SK-N-SH treated with all-trans-retinoic acid at 6 μM for 48 hours (cell line): ENCODE results near the gene RABGAP1L.

Experiments
- ATAC-seq: fragments of 200-7000 bp; cut with Tn5 transposase; 3 replicates; pipeline ENCODE4 v1.9.1; 2020; ENCODE audit warnings: mild to moderate bottlenecking, moderate library complexity
- ARNTL ChIP-seq: fragments of 450-650 bp; formaldehyde crosslinking; IDR thresholded peaks from 2 replicates; pipeline ENCODE4 v1.5.0; 2020; ENCODE audit warnings: low read depth, mild to moderate bottlenecking, moderate library complexity, borderline replicate concordance
- BACH2 ChIP-seq: fragments of 250-450 bp; sonication (Bioruptor Pico); IDR thresholded peaks from 2 replicates; pipeline ENCODE4 v1.9.0; 2021; ENCODE audit warnings: mild to moderate bottlenecking, borderline replicate concordance
- CSDC2 ChIP-seq: fragments of 250-450 bp; sonication (Bioruptor Pico); IDR thresholded peaks from 2 replicates; pipeline ENCODE4 v1.5.0; 2020; ENCODE audit warnings: mild to moderate bottlenecking, moderate library complexity
- ESRRG ChIP-seq: fragments of 250-450 bp; sonication (Bioruptor Pico); IDR thresholded peaks from 2 replicates; pipeline ENCODE4 v1.6.1; 2021; ENCODE audit warnings: mild to moderate bottlenecking
- GLIS3 ChIP-seq: fragments of 250-450 bp; sonication (Bioruptor Pico); IDR thresholded peaks from 2 replicates; pipeline ENCODE4 v1.5.0; 2020; ENCODE audit warnings: mild to moderate bottlenecking, moderate library complexity
- ISL1 ChIP-seq: fragments of 250-450 bp; sonication (Bioruptor Pico); IDR thresholded peaks from 2 replicates; pipeline ENCODE4 v2.1.2; 2022; ENCODE audit warnings: mild to moderate bottlenecking, moderate library complexity
- OSR1 ChIP-seq: fragments of 250-450 bp; sonication (Bioruptor Pico); IDR thresholded peaks from 2 replicates; pipeline ENCODE4 v1.8.0; 2022; ENCODE audit warnings: moderate library complexity, mild to moderate bottlenecking, inconsistent platforms
- PPARA ChIP-seq: fragments of 250-450 bp; sonication (Bioruptor Pico); IDR thresholded peaks from 2 replicates; pipeline ENCODE4 v1.5.0; 2020; ENCODE audit warnings: mild to moderate bottlenecking, borderline replicate concordance
- RARB ChIP-seq: fragments of 250-450 bp; sonication (Bioruptor Pico); IDR thresholded peaks from 2 replicates; pipeline ENCODE4 v1.8.0; 2021; ENCODE audit warnings: mild to moderate bottlenecking, moderate library complexity
- SNAI2 ChIP-seq: fragments of 250-450 bp; sonication (Bioruptor Pico); IDR thresholded peaks from 2 replicates; pipeline ENCODE4 v1.5.0; 2020; ENCODE audit warnings: mild to moderate bottlenecking, moderate library complexity
- TCF4 ChIP-seq: fragments of 250-450 bp; sonication (Bioruptor Pico); IDR thresholded peaks from 2 replicates; pipeline ENCODE4 v1.8.0; 2021; ENCODE audit warnings: mild to moderate bottlenecking, moderate library complexity, borderline replicate concordance
- TOX ChIP-seq: fragments of 250-450 bp; sonication (Bioruptor Pico); IDR thresholded peaks from 2 replicates; pipeline ENCODE4 v1.8.0; 2021; ENCODE audit warnings: mild to moderate bottlenecking, moderate library complexity, borderline replicate concordance
- ZC3H10 ChIP-seq: fragments of 250-450 bp; sonication (Bioruptor Pico); IDR thresholded peaks from 2 replicates; pipeline ENCODE4 v1.5.1; 2021; ENCODE audit warnings: mild to moderate bottlenecking, moderate library complexity
- ZFP3 ChIP-seq: fragments of 250-450 bp; sonication (Bioruptor Pico); IDR thresholded peaks from 2 replicates; pipeline ENCODE4 v1.5.0; 2020; ENCODE audit warnings: mild to moderate bottlenecking, moderate library complexity
- ZFP30 ChIP-seq: fragments of 450-650 bp; formaldehyde crosslinking; IDR thresholded peaks from 2 replicates; pipeline ENCODE4 v1.5.0; 2022; ENCODE audit warnings: mild to moderate bottlenecking, moderate library complexity
- ZNF565 ChIP-seq: fragments of 450-650 bp; formaldehyde crosslinking; conservative IDR thresholded peaks from 2 replicates; pipeline ENCODE4 v1.5.0; 2020; ENCODE audit warnings: low read depth, mild to moderate bottlenecking, moderate library complexity
- ZNF70 ChIP-seq: fragments of 450-650 bp; formaldehyde crosslinking; IDR thresholded peaks from 2 replicates; pipeline ENCODE4 v1.5.0; 2020; ENCODE audit warnings: mild to moderate bottlenecking, moderate library complexity
- ZNF8 ChIP-seq: fragments of 450-650 bp; formaldehyde crosslinking; IDR thresholded peaks from 2 replicates; pipeline ENCODE4 v1.5.0; 2020; ENCODE audit warnings: mild to moderate bottlenecking, moderate library complexity
- TF ChIP-seq, protein P1 (sequence below): fragments of 250-450 bp; sonication (Bioruptor Pico); IDR thresholded peaks from 2 replicates; pipeline ENCODE4 v1.5.1; 2021; ENCODE audit warnings: mild to moderate bottlenecking, moderate library complexity
- TF ChIP-seq, protein P2 (sequence below): fragments of 250-450 bp; sonication (Bioruptor Pico); IDR thresholded peaks from 2 replicates; pipeline ENCODE4 v1.5.1; 2020; ENCODE audit warnings: low read depth, mild to moderate bottlenecking, moderate library complexity
- TF ChIP-seq, protein P3 (sequence below): fragments of 250-450 bp; sonication (Bioruptor Pico); IDR thresholded peaks from 2 replicates; pipeline ENCODE4 v1.8.0; 2021; ENCODE audit warnings: low read depth, mild to moderate bottlenecking, moderate library complexity, borderline replicate concordance
- TF ChIP-seq, protein P4 (sequence below): fragments of 250-450 bp; sonication (Bioruptor Pico); IDR thresholded peaks from 2 replicates; pipeline ENCODE4 v1.8.0; 2020; ENCODE audit warnings: mild to moderate bottlenecking, moderate library complexity, borderline replicate concordance
- TF ChIP-seq, protein P5 (sequence below): fragments of 250-450 bp; sonication (Bioruptor Pico); IDR thresholded peaks from 2 replicates; pipeline ENCODE4 v1.5.0; 2020; ENCODE audit warnings: mild to moderate bottlenecking, moderate library complexity

Gene RABGAP1L

DNA sequence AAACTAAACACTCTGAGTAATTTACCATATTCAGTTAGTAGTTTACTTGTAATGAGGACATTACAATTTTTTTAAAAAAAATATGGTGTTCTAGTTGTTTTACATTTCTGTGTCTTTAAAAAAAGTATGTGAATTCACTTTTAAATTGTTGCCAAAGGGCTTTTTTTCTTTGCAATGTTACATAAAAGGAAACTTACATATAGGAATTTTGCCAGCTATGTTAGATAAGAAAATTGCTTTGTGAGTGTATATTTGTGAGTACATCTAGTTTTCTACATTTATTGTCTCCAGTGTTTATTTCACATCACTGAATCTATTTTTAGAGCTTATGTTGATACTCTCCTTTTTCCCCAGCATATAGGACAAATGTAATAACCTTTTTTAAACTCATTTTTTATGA, 495.2 kb downstream of the RABGAP1L start:
- TF ChIP-seq BACH2 = no peak
- TF ChIP-seq ZFP3 (CRISPR knock-in tag) = no peak
- TF ChIP-seq ZC3H10 (CRISPR knock-in tag) = no peak
- no peak for TF ChIP-seq PPARA (CRISPR knock-in tag)
- no peak for TF ChIP-seq GLIS3 (CRISPR knock-in tag)
- no peak for TF ChIP-seq SNAI2 (CRISPR knock-in tag)
- TF ChIP-seq, protein P1, sequence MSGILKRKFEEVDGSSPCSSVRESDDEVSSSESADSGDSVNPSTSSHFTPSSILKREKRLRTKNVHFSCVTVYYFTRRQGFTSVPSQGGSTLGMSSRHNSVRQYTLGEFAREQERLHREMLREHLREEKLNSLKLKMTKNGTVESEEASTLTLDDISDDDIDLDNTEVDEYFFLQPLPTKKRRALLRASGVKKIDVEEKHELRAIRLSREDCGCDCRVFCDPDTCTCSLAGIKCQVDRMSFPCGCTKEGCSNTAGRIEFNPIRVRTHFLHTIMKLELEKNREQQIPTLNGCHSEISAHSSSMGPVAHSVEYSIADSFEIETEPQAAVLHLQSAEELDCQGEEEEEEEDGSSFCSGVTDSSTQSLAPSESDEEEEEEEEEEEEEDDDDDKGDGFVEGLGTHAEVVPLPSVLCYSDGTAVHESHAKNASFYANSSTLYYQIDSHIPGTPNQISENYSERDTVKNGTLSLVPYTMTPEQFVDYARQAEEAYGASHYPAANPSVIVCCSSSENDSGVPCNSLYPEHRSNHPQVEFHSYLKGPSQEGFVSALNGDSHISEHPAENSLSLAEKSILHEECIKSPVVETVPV = no peak
- no peak for TF ChIP-seq ESRRG
- TF ChIP-seq, protein P2, sequence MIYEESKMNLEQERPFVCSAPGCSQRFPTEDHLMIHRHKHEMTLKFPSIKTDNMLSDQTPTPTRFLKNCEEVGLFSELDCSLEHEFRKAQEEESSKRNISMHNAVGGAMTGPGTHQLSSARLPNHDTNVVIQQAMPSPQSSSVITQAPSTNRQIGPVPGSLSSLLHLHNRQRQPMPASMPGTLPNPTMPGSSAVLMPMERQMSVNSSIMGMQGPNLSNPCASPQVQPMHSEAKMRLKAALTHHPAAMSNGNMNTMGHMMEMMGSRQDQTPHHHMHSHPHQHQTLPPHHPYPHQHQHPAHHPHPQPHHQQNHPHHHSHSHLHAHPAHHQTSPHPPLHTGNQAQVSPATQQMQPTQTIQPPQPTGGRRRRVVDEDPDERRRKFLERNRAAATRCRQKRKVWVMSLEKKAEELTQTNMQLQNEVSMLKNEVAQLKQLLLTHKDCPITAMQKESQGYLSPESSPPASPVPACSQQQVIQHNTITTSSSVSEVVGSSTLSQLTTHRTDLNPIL (CRISPR knock-in tag) = no peak
- no peak for TF ChIP-seq CSDC2 (CRISPR knock-in tag)
- TF ChIP-seq RARB = no peak
- no peak for ATAC-seq

DNA sequence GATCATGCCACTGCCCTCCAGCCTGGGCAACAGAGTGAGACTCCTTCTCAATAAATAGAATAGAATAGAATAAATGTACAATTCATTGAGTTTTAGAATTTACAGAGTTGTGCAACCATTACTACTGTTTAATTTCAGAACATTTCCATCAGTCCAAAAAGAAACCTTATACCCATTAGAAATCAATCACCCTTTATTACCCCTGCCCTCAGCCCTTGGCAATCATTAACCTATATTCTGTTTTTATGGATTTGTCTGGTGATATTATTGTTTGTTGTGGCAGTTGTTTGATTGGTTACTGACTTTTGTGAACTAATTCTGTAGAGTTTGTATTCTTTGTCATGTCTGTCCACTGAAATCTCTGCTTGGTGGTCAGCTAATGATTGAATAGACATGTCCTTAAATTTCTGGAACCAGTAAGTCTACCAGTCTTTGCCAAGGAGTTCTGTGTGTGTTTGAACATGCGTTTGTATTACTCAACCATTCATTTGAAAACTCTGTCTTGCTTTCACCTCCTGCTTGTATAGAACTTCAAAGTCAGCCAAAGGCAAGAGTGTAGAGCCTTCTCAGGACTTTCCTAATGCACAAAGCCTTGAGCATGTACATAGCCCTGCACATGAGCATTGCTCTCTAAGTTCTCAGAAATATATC, 497.2 kb downstream of the RABGAP1L start:
- TF ChIP-seq ZFP3 (CRISPR knock-in tag) = no peak
- TF ChIP-seq, all 23 proteins: peak for 0
- ATAC-seq = no peak

DNA sequence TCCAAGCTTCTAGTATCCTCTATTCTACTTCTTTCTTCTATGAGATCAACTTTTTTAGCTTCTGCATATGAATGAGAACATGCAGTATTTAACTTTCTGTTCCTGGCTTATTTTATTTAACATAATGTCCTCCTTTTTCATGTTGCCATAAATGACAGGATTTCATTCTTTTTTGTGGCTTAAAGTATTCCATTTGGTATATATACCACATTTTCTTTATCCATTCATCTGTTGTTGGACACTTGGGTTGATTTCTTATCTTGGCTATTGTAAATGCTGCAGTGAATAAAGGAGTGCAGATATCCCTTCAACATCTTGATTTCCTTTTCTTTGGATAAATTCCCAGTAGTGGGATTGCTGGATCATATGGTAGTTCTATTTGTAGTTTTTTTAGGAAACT, 498.1 kb downstream of the RABGAP1L start:
- TF ChIP-seq, protein P3, sequence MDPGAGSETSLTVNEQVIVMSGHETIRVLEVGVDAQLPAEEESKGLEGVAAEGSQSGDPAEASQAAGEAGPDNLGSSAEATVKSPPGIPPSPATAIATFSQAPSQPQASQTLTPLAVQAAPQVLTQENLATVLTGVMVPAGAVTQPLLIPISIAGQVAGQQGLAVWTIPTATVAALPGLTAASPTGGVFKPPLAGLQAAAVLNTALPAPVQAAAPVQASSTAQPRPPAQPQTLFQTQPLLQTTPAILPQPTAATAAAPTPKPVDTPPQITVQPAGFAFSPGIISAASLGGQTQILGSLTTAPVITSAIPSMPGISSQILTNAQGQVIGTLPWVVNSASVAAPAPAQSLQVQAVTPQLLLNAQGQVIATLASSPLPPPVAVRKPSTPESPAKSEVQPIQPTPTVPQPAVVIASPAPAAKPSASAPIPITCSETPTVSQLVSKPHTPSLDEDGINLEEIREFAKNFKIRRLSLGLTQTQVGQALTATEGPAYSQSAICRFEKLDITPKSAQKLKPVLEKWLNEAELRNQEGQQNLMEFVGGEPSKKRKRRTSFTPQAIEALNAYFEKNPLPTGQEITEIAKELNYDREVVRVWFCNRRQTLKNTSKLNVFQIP (CRISPR knock-in tag) = no peak
- TF ChIP-seq ZC3H10 (CRISPR knock-in tag) = no peak
- TF ChIP-seq SNAI2 (CRISPR knock-in tag) = no peak
- TF ChIP-seq, protein P2 (CRISPR knock-in tag) = no peak
- TF ChIP-seq, protein P4, sequence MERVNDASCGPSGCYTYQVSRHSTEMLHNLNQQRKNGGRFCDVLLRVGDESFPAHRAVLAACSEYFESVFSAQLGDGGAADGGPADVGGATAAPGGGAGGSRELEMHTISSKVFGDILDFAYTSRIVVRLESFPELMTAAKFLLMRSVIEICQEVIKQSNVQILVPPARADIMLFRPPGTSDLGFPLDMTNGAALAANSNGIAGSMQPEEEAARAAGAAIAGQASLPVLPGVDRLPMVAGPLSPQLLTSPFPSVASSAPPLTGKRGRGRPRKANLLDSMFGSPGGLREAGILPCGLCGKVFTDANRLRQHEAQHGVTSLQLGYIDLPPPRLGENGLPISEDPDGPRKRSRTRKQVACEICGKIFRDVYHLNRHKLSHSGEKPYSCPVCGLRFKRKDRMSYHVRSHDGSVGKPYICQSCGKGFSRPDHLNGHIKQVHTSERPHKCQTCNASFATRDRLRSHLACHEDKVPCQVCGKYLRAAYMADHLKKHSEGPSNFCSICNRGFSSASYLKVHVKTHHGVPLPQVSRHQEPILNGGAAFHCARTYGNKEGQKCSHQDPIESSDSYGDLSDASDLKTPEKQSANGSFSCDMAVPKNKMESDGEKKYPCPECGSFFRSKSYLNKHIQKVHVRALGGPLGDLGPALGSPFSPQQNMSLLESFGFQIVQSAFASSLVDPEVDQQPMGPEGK (CRISPR knock-in tag) = no peak
- TF ChIP-seq, protein P1 = no peak
- TF ChIP-seq GLIS3 (CRISPR knock-in tag) = no peak
- TF ChIP-seq TOX = no peak
- no peak for TF ChIP-seq ZFP30 (CRISPR knock-in tag)
- no peak for TF ChIP-seq ARNTL
- no peak for TF ChIP-seq ZNF565 (CRISPR knock-in tag)
- TF ChIP-seq ISL1 (CRISPR knock-in tag) = no peak
- no peak for TF ChIP-seq ZNF8 (CRISPR knock-in tag)
- no peak for TF ChIP-seq CSDC2 (CRISPR knock-in tag)
- TF ChIP-seq ZNF70 = no peak
- TF ChIP-seq OSR1 (CRISPR knock-in tag) = no peak
- TF ChIP-seq BACH2 = no peak
- TF ChIP-seq ESRRG = no peak
- no peak for TF ChIP-seq TCF4 (CRISPR knock-in tag)
- TF ChIP-seq, protein P5, sequence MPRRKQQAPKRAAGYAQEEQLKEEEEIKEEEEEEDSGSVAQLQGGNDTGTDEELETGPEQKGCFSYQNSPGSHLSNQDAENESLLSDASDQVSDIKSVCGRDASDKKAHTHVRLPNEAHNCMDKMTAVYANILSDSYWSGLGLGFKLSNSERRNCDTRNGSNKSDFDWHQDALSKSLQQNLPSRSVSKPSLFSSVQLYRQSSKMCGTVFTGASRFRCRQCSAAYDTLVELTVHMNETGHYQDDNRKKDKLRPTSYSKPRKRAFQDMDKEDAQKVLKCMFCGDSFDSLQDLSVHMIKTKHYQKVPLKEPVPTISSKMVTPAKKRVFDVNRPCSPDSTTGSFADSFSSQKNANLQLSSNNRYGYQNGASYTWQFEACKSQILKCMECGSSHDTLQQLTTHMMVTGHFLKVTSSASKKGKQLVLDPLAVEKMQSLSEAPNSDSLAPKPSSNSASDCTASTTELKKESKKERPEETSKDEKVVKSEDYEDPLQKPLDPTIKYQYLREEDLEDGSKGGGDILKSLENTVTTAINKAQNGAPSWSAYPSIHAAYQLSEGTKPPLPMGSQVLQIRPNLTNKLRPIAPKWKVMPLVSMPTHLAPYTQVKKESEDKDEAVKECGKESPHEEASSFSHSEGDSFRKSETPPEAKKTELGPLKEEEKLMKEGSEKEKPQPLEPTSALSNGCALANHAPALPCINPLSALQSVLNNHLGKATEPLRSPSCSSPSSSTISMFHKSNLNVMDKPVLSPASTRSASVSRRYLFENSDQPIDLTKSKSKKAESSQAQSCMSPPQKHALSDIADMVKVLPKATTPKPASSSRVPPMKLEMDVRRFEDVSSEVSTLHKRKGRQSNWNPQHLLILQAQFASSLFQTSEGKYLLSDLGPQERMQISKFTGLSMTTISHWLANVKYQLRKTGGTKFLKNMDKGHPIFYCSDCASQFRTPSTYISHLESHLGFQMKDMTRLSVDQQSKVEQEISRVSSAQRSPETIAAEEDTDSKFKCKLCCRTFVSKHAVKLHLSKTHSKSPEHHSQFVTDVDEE (CRISPR knock-in tag) = no peak
- ATAC-seq = no peak
